ENCODE results near the gene LTB4R2. TPM values are rescaled to one million over a fixed set of nuclear protein-coding genes. Genes with fewer than 3 reads are reported as not detected.

LTB4R2 gene, protein sequence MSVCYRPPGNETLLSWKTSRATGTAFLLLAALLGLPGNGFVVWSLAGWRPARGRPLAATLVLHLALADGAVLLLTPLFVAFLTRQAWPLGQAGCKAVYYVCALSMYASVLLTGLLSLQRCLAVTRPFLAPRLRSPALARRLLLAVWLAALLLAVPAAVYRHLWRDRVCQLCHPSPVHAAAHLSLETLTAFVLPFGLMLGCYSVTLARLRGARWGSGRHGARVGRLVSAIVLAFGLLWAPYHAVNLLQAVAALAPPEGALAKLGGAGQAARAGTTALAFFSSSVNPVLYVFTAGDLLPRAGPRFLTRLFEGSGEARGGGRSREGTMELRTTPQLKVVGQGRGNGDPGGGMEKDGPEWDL
- polyA plus RNA-seq (2011; rRNA removed) (5.8 and 7.6 TPM in 2 replicates), polyA plus RNA-seq (2017; fragmentation: RNase III; extraction: RNeasy Plus Mini Kit Qiagen cat#74134 plus additional on column Dnase treatment) (8.4 to 9.9 TPM (median 8.6 TPM) in 3 replicates), polyA minus RNA-seq (2011; rRNA and poly(A)+ RNA removed) (8.7 and 8.8 TPM in 2 replicates)
- 5.6 and 7.9 TPM in 2 replicates for polyA plus RNA-seq (2012; cell fraction: cytosol; rRNA removed)
- 91.2 and 171 TPM in 2 replicates for polyA plus RNA-seq (2012; cell fraction: nucleus; rRNA removed)

DNA sequence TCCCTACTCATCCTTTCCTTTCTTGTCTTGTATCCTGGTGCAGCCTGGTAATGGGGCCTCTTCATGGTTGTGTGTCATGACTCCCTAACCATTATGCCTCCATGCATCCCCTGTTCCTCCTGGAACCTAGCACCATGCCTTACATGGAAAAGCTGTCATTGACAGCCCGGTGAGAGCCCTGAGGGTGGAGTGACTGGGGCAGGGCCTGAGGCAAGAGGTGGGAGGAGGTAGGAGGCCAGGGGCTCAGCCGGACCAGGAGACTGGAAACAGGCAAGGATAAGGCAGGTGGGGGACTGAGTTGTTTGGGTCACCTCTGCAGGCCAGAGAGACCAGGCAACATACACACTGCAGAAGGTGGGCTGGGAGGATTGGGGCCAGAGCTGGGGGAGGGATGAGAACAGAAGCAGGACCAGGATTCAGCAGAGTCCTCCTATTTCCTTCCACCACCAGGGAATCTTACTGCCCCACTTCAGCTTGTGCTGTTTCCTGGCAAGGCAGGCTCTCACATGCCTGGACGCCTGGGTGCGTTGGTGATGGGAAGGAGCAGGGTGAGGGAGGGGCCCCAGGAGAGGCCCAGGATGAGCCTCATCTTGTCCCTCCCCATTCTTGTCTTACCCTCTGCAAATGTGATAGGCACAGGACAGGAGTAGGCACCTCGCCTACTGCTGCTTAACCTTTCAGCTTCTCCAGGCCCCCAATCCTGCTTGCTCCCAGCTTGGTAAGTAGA, at the start of gene LTB4R2:
Gene LTB4R2 (plus strand): TSS at position 603 of the 727 bp plus-strand sequence. CDS start 525 bp downstream, outside the sequence.
- TF ChIP-seq USF2 (IDR thresholded peaks at IDR 0.05): no peak
- no peak for TF ChIP-seq PHF8 (IDR thresholded peaks at IDR 0.05; ENCODE audit: borderline replicate concordance, low read depth)
- TF ChIP-seq, protein P1, sequence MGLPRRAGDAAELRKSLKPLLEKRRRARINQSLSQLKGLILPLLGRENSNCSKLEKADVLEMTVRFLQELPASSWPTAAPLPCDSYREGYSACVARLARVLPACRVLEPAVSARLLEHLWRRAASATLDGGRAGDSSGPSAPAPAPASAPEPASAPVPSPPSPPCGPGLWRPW (IDR thresholded peaks at IDR 0.05): no peak
- no peak for TF ChIP-seq CEBPB (IDR thresholded peaks at IDR 0.05)
- no peak for TF ChIP-seq KDM5A (IDR thresholded peaks at IDR 0.05)
- TF ChIP-seq FOXS1 (CRISPR knock-in tag; IDR thresholded peaks at IDR 0.05): no peak
- TF ChIP-seq HOXA7 (CRISPR knock-in tag; IDR thresholded peaks at IDR 0.05): no peak
- TF ChIP-seq, protein P2, sequence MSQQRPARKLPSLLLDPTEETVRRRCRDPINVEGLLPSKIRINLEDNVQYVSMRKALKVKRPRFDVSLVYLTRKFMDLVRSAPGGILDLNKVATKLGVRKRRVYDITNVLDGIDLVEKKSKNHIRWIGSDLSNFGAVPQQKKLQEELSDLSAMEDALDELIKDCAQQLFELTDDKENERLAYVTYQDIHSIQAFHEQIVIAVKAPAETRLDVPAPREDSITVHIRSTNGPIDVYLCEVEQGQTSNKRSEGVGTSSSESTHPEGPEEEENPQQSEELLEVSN (IDR thresholded peaks at IDR 0.05; ENCODE audit: borderline replicate concordance, low read depth): no peak
- no peak for TF ChIP-seq HMGXB4 (CRISPR knock-in tag; IDR thresholded peaks at IDR 0.05; ENCODE audit: borderline replicate concordance)
- no peak within 1 kb of the TSS for H3K27ac ChIP-seq
- DNase-seq (ENCODE audit: low read depth in 1 of 2, low spot score in 1 of 2) (no peak), FAIRE-seq (no peak), ATAC-seq (no peak)
- POLR2A ChIA-PET: no interaction called here
- peaks cover 16% of the 10 kb centered on the region for H3K4me1 ChIP-seq
- CTCF ChIA-PET: interaction anchor here (1.3 to 46.6 kb wide), 8 partner anchors 11 to 120 kb away, joined by 3 to 1142 read pairs (median 130); partner anchors contain the start of genes ADCY4, CBLN3, DHRS1 and KHNYN
- 90% methylated on average over 5 of the region's 5 CpGs for WGBS (ENCODE audit: missing lambda C conversion rate)
- H3K4me2 ChIP-seq: no peak within 1 kb of the TSS
- H3K9me3 ChIP-seq: no peaks in the 10 kb centered on the region
- no peak within 1 kb of the TSS for H3K4me3 ChIP-seq

GRCh38 chr14:24260780-24261157, 49.2 kb upstream of the LTB4R2 start:
- no peak for TF ChIP-seq SREBF2 (IDR thresholded peaks at IDR 0.05)
- no peak for TF ChIP-seq HMGXB4 (CRISPR knock-in tag; IDR thresholded peaks at IDR 0.05; ENCODE audit: borderline replicate concordance)
- no peak for TF ChIP-seq RFX5 (IDR thresholded peaks at IDR 0.05)
- TF ChIP-seq USF2 (IDR thresholded peaks at IDR 0.05): no peak
- TF ChIP-seq CBX8 (IDR thresholded peaks at IDR 0.05): no peak
- no peak for TF ChIP-seq NPAS2 (CRISPR knock-in tag; IDR thresholded peaks at IDR 0.05; ENCODE audit: borderline replicate concordance)
- TF ChIP-seq, protein P3, sequence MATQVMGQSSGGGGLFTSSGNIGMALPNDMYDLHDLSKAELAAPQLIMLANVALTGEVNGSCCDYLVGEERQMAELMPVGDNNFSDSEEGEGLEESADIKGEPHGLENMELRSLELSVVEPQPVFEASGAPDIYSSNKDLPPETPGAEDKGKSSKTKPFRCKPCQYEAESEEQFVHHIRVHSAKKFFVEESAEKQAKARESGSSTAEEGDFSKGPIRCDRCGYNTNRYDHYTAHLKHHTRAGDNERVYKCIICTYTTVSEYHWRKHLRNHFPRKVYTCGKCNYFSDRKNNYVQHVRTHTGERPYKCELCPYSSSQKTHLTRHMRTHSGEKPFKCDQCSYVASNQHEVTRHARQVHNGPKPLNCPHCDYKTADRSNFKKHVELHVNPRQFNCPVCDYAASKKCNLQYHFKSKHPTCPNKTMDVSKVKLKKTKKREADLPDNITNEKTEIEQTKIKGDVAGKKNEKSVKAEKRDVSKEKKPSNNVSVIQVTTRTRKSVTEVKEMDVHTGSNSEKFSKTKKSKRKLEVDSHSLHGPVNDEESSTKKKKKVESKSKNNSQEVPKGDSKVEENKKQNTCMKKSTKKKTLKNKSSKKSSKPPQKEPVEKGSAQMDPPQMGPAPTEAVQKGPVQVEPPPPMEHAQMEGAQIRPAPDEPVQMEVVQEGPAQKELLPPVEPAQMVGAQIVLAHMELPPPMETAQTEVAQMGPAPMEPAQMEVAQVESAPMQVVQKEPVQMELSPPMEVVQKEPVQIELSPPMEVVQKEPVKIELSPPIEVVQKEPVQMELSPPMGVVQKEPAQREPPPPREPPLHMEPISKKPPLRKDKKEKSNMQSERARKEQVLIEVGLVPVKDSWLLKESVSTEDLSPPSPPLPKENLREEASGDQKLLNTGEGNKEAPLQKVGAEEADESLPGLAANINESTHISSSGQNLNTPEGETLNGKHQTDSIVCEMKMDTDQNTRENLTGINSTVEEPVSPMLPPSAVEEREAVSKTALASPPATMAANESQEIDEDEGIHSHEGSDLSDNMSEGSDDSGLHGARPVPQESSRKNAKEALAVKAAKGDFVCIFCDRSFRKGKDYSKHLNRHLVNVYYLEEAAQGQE (IDR thresholded peaks at IDR 0.05): no peak
- TF ChIP-seq NFE2L2 (conservative IDR thresholded peaks at IDR 0.05; ENCODE audit: low read length): no peak
- TF ChIP-seq EHMT2 (IDR thresholded peaks at IDR 0.05; ENCODE audit: low read depth): no peak
- TF ChIP-seq, protein P2 (IDR thresholded peaks at IDR 0.05; ENCODE audit: borderline replicate concordance, low read depth): no peak
- no peak for TF ChIP-seq ZC3H11A (IDR thresholded peaks at IDR 0.05)
- ChIA-PET POLR2A (interaction anchor here (2.0 kb wide), 1 partner anchor 10 kb away, joined by 12 read pairs; the partner anchor contains the start of gene RABGGTA), CTCF (interaction anchor here (1.0 to 34.0 kb wide), 4 partner anchors 11 to 47 kb away, joined by 3 to 469 read pairs (median 44); partner anchors contain the start of genes CHMP4A, CIDEB, DHRS1 and LTB4R)
- Histone ChIP-seq H3K4me3 (no peak overlapping the region), H3K4me1 (peaks cover 8% of the 10 kb centered on the region), H3K4me2 (no peak overlapping the region), H3K27ac (no peak overlapping the region), H3K9me3 (no peaks in the 10 kb centered on the region)
- FAIRE-seq (no peak), DNase-seq (ENCODE audit: low read depth in 1 of 2, low spot score in 1 of 2) (no peak), ATAC-seq (no peak)
- WGBS (ENCODE audit: missing lambda C conversion rate): 71% methylated on average over 4 of the region's 4 CpGs
